Body of pancreas (tissue), 4 donors: Measurements from ENCODE around the gene GANAB. TPM values are rescaled to one million over a fixed set of nuclear protein-coding genes. Genes with fewer than 3 reads are reported as not detected.

Experiments used
- ATAC-seq: fragments of 150-250 bp; one replicate; pipeline ENCODE4 v1.9.1; 2016
- DNase-seq, 4 donors: peaks; one replicate each; pipeline ENCODE4 v3.0.0-alpha.2; 2019
- H3K27ac ChIP-seq, 4 donors: fragments of 200-600 bp; sonication (generic); 1 replicate in 3 of 4; 2 replicates in 1 of 4; pipeline versions ENCODE4 v1.5.1 to v1.6.1; 2016 to 2019; ENCODE audit warnings: mild to moderate bottlenecking in 1 of 4, mixed read lengths in 1 of 4, moderate library complexity in 1 of 4
- H3K27me3 ChIP-seq, 2 donors: fragments of 200-600 bp; sonication (generic); one replicate each; pipeline ENCODE4 v1.6.0; 2016; ENCODE audit warnings: mild to moderate bottlenecking in 1 of 2
- H3K36me3 ChIP-seq, 2 donors: fragments of 200-600 bp; sonication (generic); replicated peaks in 1 of 2; 2 replicates each; pipeline ENCODE4 v1.5.1; 2016; ENCODE audit warnings: low read depth in 2 of 2; ENCODE audit not compliant: insufficient read depth in 1 of 2
- H3K4me1 ChIP-seq: fragments of 200-600 bp; sonication (generic); one replicate; pipeline ENCODE4 v1.6.0; 2016
- H3K4me3 ChIP-seq, 2 donors: fragments of 200-600 bp; sonication (generic); 1 replicate in 1 of 2; 2 replicates in 1 of 2; pipeline ENCODE4 v1.5.1; 2016 to 2019
- H3K9me3 ChIP-seq, 3 donors: fragments of 200-600 bp; sonication (generic); 1 replicate in 2 of 3; 2 replicates in 1 of 3; pipeline ENCODE4 v1.5.1; 2016
- CTCF ChIP-seq, 7 experiments: fragments of 450-650 bp in 4 of 7; fragments of 200-600 bp in 3 of 7; sonication (generic) in 3 of 7; IDR thresholded peaks; one replicate each; pipeline ENCODE4 v1.5.1; 2016 to 2019; ENCODE audit warnings: antibody characterized with exemption in 7 of 7
- POLR2A ChIP-seq, 3 donors: fragments of 450-650 bp; IDR thresholded peaks; one replicate each; pipeline ENCODE4 v1.6.1; 2016; ENCODE audit warnings: antibody characterized with exemption in 3 of 3, mild to moderate bottlenecking in 2 of 3
- WGBS, 2 donors: methylation state at CpG; one replicate each; pipeline ENCODE4 v1.1.5; 2017; 5-methylcytosine and 5-hydroxymethylcytosine counted together
- intact Hi-C: fragments of 100-400 bp; cut with DNase I; formaldehyde crosslinking; loops from one replicate; pipeline ENCODE4 v1.15.1; 2023
- total RNA-seq, 2 donors: library from RNA; depleted of rRNA; stranded (reverse); fragments of >200 nt; gene quantifications; one replicate each; pipeline ENCODE4 v1.1.0, GENCODE V29; 2016

Gene GANAB
- total RNA-seq, 2 donors from 2014 or later = 62.3 to 64.9 TPM

GRCh38 chr11:62678770-62679696 is 32.6 kb upstream of the GANAB start, which contains the start of gene UBXN1:
Gene UBXN1, minus strand, starts transcription at chr11:62679073. Its CDS starts 150 bp downstream, at chr11:62678923.
- Histone ChIP-seq H3K27ac (peak within 1 kb of the TSS; percentile 81 to 92 (median 83)), H3K4me3 (peak within 1 kb of the TSS; percentile 57 to 89), H3K9me3 (no peaks in the 10 kb centered on the region), H3K36me3 (peaks cover 0 to 5% of the 10 kb centered on the region in 2 donors), H3K27me3 (no peaks in the 10 kb centered on the region), H3K4me1 (peaks cover 37% of the 10 kb centered on the region)
- WGBS, 2 donors = 7 to 51% methylated on average over 7 to 55 of the region's 55 CpGs
- DNase-seq = peak; percentile 83 to 90 (median 86)
- ATAC-seq = peak; percentile 86
- intact Hi-C loops = no loop called here
- TF ChIP-seq CTCF (IDR thresholded peaks at IDR 0.05) = no peak
- TF ChIP-seq POLR2A (IDR thresholded peaks at IDR 0.05) = peak; percentile 37 to 77 (median 71)

GRCh38 chr11:62678433-62678769 is 32.0 kb upstream of the GANAB start:
- no peaks in the 10 kb centered on the region for H3K9me3 ChIP-seq
- H3K36me3 ChIP-seq = peaks cover 0 to 5% of the 10 kb centered on the region in 2 donors
- intact Hi-C loops = no loop called here
- H3K27ac ChIP-seq = peak overlapping the region; percentile 81 to 92 (median 83)
- WGBS, 2 donors = 2% methylated on average over 8 to 16 of the region's 16 CpGs
- no peak for TF ChIP-seq CTCF (IDR thresholded peaks at IDR 0.05)
- TF ChIP-seq POLR2A (IDR thresholded peaks at IDR 0.05) = no peak
- H3K4me1 ChIP-seq = peaks cover 44% of the 10 kb centered on the region
- H3K27me3 ChIP-seq = no peaks in the 10 kb centered on the region
- ATAC-seq (no peak), DNase-seq (no peak)
- H3K4me3 ChIP-seq = peak overlapping the region; percentile 57 to 89

- Histone ChIP-seq H3K27ac (peak overlapping the region in 1 of 4 donors; percentile 82), H3K4me1 (peaks cover 50% of the 10 kb centered on the region), H3K9me3 (no peaks in the 10 kb centered on the region), H3K27me3 (no peaks in the 10 kb centered on the region), H3K4me3 (peak overlapping the region; percentile 57 to 89), H3K36me3 (peaks cover 0 to 5% of the 10 kb centered on the region in 2 donors)
- 62 to 76% methylated on average over 15 of the region's 15 CpGs for WGBS, 2 donors
- ATAC-seq = no peak
- TF ChIP-seq POLR2A (IDR thresholded peaks at IDR 0.05) = no peak
- TF ChIP-seq CTCF (IDR thresholded peaks at IDR 0.05) = no peak
- DNase-seq = no peak
- intact Hi-C loops = no loop called here
These were observed 31.3 kb upstream of the GANAB start for GRCh38 chr11:62677714-62678113.

GRCh38 chr11:62677156-62677555 is 30.7 kb upstream of the GANAB start:
- Histone ChIP-seq H3K27ac (no peak overlapping the region), H3K9me3 (no peaks in the 10 kb centered on the region), H3K4me3 (no peak overlapping the region), H3K27me3 (no peaks in the 10 kb centered on the region), H3K4me1 (peaks cover 51% of the 10 kb centered on the region), H3K36me3 (peaks cover 0 to 5% of the 10 kb centered on the region in 2 donors)
- DNase-seq = no peak
- no peak for ATAC-seq
- TF ChIP-seq CTCF (IDR thresholded peaks at IDR 0.05) (no peak), POLR2A (IDR thresholded peaks at IDR 0.05) (no peak)
- intact Hi-C loops = no loop called here
- WGBS, 2 donors = 60 to 64% methylated on average over 6 of the region's 6 CpGs
